NCI-H1048 (cell line): ENCODE measurements around the gene CNTN4.

Experiments
- DNase-seq: peaks from one replicate; lab custom pipeline; 2025; lab: John Stamatoyannopoulos, UW

Gene CNTN4

GRCh38 chr3:3101660-3102458 lies 1003.2 kb downstream of the CNTN4 start:
- no peak for DNase-seq

- no peak for DNase-seq
Observed at GRCh38 chr3:3102751-3103150, 1004.1 kb downstream of the CNTN4 start.

- no peak for DNase-seq
Observed at GRCh38 chr3:3105246-3105645, 1006.6 kb downstream of the CNTN4 start.

GRCh38 chr3:3105815-3106214 lies 1007.1 kb downstream of the CNTN4 start:
- DNase-seq: no peak

- DNase-seq: no peak
Observed at GRCh38 chr3:3107181-3107580, 1008.5 kb downstream of the CNTN4 start.
